ENCODE data around the gene SVOP.
"Not testable (repeated sequence)": the region's sequence is repeated elsewhere in the genome, so short reads cannot be mapped to it uniquely, and the experiment has no call there.

Gene SVOP

GRCh38 chr12:109053382-109054123 is 32.7 kb upstream of the SVOP start:
- peak overlapping the region; percentile 100 for H2AFZ ChIP-seq (ENCODE audit: low read length, unreplicated experiment)
- H3K27ac ChIP-seq (ENCODE audit: low read depth, low read length), result peak overlapping the region; percentile 21
- H3K4me3 ChIP-seq (ENCODE audit: low read depth, low read length), result peak overlapping the region; percentile 99
- no peaks in the 10 kb centered on the region for H3K27me3 ChIP-seq (ENCODE audit: insufficient read depth, low read length)
- peaks cover 8% of the 10 kb centered on the region for H3K4me1 ChIP-seq (ENCODE audit: control insufficient read depth, insufficient read depth, low read length, unreplicated experiment)
- 0 out of 2 replicates have a peak, but pooled peaks cover 4% of the 10 kb centered on the region for H3K36me3 ChIP-seq (ENCODE audit: insufficient read depth, low read length)
- peaks cover 15% of the 10 kb centered on the region for H3K79me2 ChIP-seq (ENCODE audit: control insufficient read depth, insufficient read depth, low read length, unreplicated experiment)

GRCh38 chr12:109052414-109053323 is 31.8 kb upstream of the SVOP start, which contains the start of gene USP30:
Gene USP30, plus strand, starts transcription at chr12:109052576. Its CDS starts 103 bp downstream, at chr12:109052679.
- Histone ChIP-seq H3K36me3 (ENCODE audit: insufficient read depth, low read length) (0 out of 2 replicates have a peak, but pooled peaks cover 4% of the 10 kb centered on the region), H3K27ac (ENCODE audit: low read depth, low read length) (peak within 1 kb of the TSS; percentile 10; the same call in 1 of the 2 replicates), H2AFZ (ENCODE audit: low read length, unreplicated experiment) (peak within 1 kb of the TSS; percentile 100), H3K27me3 (ENCODE audit: insufficient read depth, low read length) (no peaks in the 10 kb centered on the region), H3K4me3 (ENCODE audit: low read depth, low read length) (peak within 1 kb of the TSS; percentile 99), H3K4me1 (ENCODE audit: control insufficient read depth, insufficient read depth, low read length, unreplicated experiment) (peaks cover 8% of the 10 kb centered on the region), H3K79me2 (ENCODE audit: control insufficient read depth, insufficient read depth, low read length, unreplicated experiment) (peaks cover 15% of the 10 kb centered on the region)

GRCh38 chr12:109052097-109052413 is 31.2 kb upstream of the SVOP start:
- Histone ChIP-seq H2AFZ (ENCODE audit: low read length, unreplicated experiment) (peak overlapping the region; percentile 69), H3K36me3 (ENCODE audit: insufficient read depth, low read length) (0 out of 2 replicates have a peak, but pooled peaks cover 4% of the 10 kb centered on the region), H3K27me3 (ENCODE audit: insufficient read depth, low read length) (no peaks in the 10 kb centered on the region), H3K4me3 (ENCODE audit: low read depth, low read length) (peak overlapping the region; percentile 99), H3K4me1 (ENCODE audit: control insufficient read depth, insufficient read depth, low read length, unreplicated experiment) (peaks cover 13% of the 10 kb centered on the region), H3K79me2 (ENCODE audit: control insufficient read depth, insufficient read depth, low read length, unreplicated experiment) (peaks cover 15% of the 10 kb centered on the region), H3K27ac (ENCODE audit: low read depth, low read length) (no peak overlapping the region)

- H2AFZ ChIP-seq (ENCODE audit: low read length, unreplicated experiment); H3K36me3 ChIP-seq (ENCODE audit: insufficient read depth, low read length); H3K27me3 ChIP-seq (ENCODE audit: insufficient read depth, low read length); H3K27ac ChIP-seq (ENCODE audit: low read depth, low read length); H3K4me3 ChIP-seq (ENCODE audit: low read depth, low read length): not testable (repeated sequence)
- H3K79me2 ChIP-seq (ENCODE audit: control insufficient read depth, insufficient read depth, low read length, unreplicated experiment), result peaks cover 15% of the 10 kb centered on the region
- peaks cover 14% of the 10 kb centered on the region for H3K4me1 ChIP-seq (ENCODE audit: control insufficient read depth, insufficient read depth, low read length, unreplicated experiment)
Observed at GRCh38 chr12:109049794-109050193, 28.9 kb upstream of the SVOP start.

- peaks cover 12% of the 10 kb centered on the region for H3K4me1 ChIP-seq (ENCODE audit: control insufficient read depth, insufficient read depth, low read length, unreplicated experiment)
- peaks cover 15% of the 10 kb centered on the region for H3K27me3 ChIP-seq (ENCODE audit: insufficient read depth, low read length)
- not testable (repeated sequence) for H3K4me3 ChIP-seq (ENCODE audit: low read depth, low read length); H2AFZ ChIP-seq (ENCODE audit: low read length, unreplicated experiment); H3K36me3 ChIP-seq (ENCODE audit: insufficient read depth, low read length); H3K27ac ChIP-seq (ENCODE audit: low read depth, low read length)
- H3K79me2 ChIP-seq (ENCODE audit: control insufficient read depth, insufficient read depth, low read length, unreplicated experiment), result peaks cover 11% of the 10 kb centered on the region
Observed at GRCh38 chr12:109048706-109049105, 27.8 kb upstream of the SVOP start.

GRCh38 chr12:109047081-109047805 is 26.4 kb upstream of the SVOP start:
- H2AFZ ChIP-seq (ENCODE audit: low read length, unreplicated experiment), result no peak overlapping the region
- no peaks in the 10 kb centered on the region for H3K36me3 ChIP-seq (ENCODE audit: insufficient read depth, low read length)
- H3K27me3 ChIP-seq (ENCODE audit: insufficient read depth, low read length), result peaks cover 29% of the 10 kb centered on the region
- H3K4me1 ChIP-seq (ENCODE audit: control insufficient read depth, insufficient read depth, low read length, unreplicated experiment), result peaks cover 6% of the 10 kb centered on the region
- H3K27ac ChIP-seq (ENCODE audit: low read depth, low read length), result no peak overlapping the region
- no peaks in the 10 kb centered on the region for H3K79me2 ChIP-seq (ENCODE audit: control insufficient read depth, insufficient read depth, low read length, unreplicated experiment)
- H3K4me3 ChIP-seq (ENCODE audit: low read depth, low read length), result no peak overlapping the region

GRCh38 chr12:109044241-109044640 is 23.4 kb upstream of the SVOP start:
- H3K79me2 ChIP-seq (ENCODE audit: control insufficient read depth, insufficient read depth, low read length, unreplicated experiment), result no peaks in the 10 kb centered on the region
- H3K27ac ChIP-seq (ENCODE audit: low read depth, low read length), result no peak overlapping the region

GRCh38 chr12:109036975-109037374 is 16.1 kb upstream of the SVOP start:
- no peak overlapping the region for H3K4me3 ChIP-seq (ENCODE audit: low read depth, low read length)

More at GRCh38 chr12:109044241-109044640, 23.4 kb upstream of the SVOP start:
- no peak overlapping the region for H2AFZ ChIP-seq (ENCODE audit: low read length, unreplicated experiment)
- peaks cover 56% of the 10 kb centered on the region for H3K27me3 ChIP-seq (ENCODE audit: insufficient read depth, low read length)
- no peak overlapping the region for H3K4me3 ChIP-seq (ENCODE audit: low read depth, low read length)
- H3K4me1 ChIP-seq (ENCODE audit: control insufficient read depth, insufficient read depth, low read length, unreplicated experiment), result peaks cover 6% of the 10 kb centered on the region
- H3K36me3 ChIP-seq (ENCODE audit: insufficient read depth, low read length), result no peaks in the 10 kb centered on the region

GRCh38 chr12:109033239-109034196 is 12.7 kb upstream of the SVOP start:
- no peak overlapping the region for H2AFZ ChIP-seq (ENCODE audit: low read length, unreplicated experiment)
- H3K4me1 ChIP-seq (ENCODE audit: control insufficient read depth, insufficient read depth, low read length, unreplicated experiment), result no peaks in the 10 kb centered on the region
- H3K27me3 ChIP-seq (ENCODE audit: insufficient read depth, low read length), result peaks cover 56% of the 10 kb centered on the region
- no peak overlapping the region for H3K27ac ChIP-seq (ENCODE audit: low read depth, low read length)
- H3K79me2 ChIP-seq (ENCODE audit: control insufficient read depth, insufficient read depth, low read length, unreplicated experiment), result no peaks in the 10 kb centered on the region
- H3K36me3 ChIP-seq (ENCODE audit: insufficient read depth, low read length), result no peaks in the 10 kb centered on the region
- no peak overlapping the region for H3K4me3 ChIP-seq (ENCODE audit: low read depth, low read length)

More at GRCh38 chr12:109036975-109037374, 16.1 kb upstream of the SVOP start:
- Histone ChIP-seq H3K4me1 (ENCODE audit: control insufficient read depth, insufficient read depth, low read length, unreplicated experiment) (no peaks in the 10 kb centered on the region), H3K79me2 (ENCODE audit: control insufficient read depth, insufficient read depth, low read length, unreplicated experiment) (no peaks in the 10 kb centered on the region), H3K27me3 (ENCODE audit: insufficient read depth, low read length) (peaks cover 58% of the 10 kb centered on the region), H2AFZ (ENCODE audit: low read length, unreplicated experiment) (no peak overlapping the region), H3K27ac (ENCODE audit: low read depth, low read length) (no peak overlapping the region), H3K36me3 (ENCODE audit: insufficient read depth, low read length) (no peaks in the 10 kb centered on the region)

All from ACC112 (cell line).